Limb (tissue), 2 donors: ENCODE results near the gene ROGDI.
"Not testable (repeated sequence)": the region's sequence is repeated elsewhere in the genome, so short reads cannot be mapped to it uniquely, and the experiment has no call there.

Experiments
- DNase-seq, 2 donors: peaks; one replicate each; pipeline ENCODE4 v3.0.0-alpha.2; 2016; ENCODE audit errors: extremely low spot score in 2 of 2

The ROGDI gene

GRCh38 chr16:4792951-4793513 is 9.4 kb downstream of the ROGDI start:
- DNase-seq, result no peak

DNA sequence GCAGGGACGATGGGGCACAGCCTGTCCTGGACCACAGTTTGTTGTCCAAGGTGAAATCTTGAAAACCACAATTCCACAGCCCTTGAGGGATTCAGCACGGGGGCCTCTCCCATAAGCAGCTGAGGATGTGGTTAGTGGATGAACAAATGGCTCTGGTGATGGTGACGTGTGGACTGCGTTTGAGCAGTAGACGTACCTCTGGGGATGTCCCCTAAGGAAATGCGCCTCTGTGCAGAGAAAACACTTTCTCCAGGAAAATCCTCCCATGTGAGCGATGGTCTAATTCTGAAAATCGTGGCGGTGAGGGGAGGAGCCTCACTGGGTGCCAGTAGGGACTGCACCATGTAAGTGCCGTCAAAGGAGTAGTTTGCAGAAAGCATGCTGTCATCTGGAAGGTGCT is 11.6 kb downstream of the ROGDI start:
- DNase-seq, result no peak

- no peak for DNase-seq
These were observed 12.2 kb downstream of the ROGDI start for GRCh38 chr16:4790261-4790660.

DNA sequence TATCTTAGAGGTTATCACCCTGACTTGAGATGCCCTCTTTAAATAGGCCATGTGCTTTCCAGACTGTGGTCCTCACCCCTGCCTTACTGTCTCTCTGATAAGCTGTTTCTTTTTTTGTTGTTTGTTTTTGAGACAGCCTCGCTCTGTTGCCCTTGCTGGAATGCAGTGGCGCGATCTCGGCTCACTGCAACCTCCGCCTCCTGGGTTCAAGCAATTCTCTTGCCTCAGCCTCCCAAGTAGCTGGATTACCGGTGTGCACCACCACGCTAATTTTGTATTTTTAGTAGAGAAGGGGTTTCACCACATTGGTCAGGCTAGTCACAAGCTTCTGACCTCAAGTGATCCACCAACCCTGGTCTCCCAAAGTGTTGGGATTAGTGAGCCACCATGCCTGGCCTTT is 13.5 kb downstream of the ROGDI start:
- no peak for DNase-seq

DNA sequence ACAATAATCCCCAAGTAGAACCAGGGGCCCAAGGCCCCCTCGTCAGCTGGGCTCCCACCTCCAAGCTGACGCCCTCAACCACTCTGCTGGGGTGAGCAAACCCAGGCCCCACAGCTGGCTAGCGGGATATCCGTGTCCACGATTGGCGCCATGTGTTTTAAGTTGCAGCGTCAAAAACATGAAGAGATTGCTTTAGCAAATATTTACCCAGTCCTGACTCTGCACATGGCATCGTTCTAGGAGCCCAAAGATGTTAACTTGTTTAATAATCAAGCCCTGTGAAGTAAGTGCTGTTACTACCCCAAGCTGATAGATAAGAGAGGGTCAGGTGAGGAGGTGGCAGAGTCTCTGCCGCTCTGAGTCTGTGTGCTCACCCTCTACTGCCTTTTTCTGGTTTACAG is 13.9 kb downstream of the ROGDI start:
- DNase-seq, result no peak

DNA sequence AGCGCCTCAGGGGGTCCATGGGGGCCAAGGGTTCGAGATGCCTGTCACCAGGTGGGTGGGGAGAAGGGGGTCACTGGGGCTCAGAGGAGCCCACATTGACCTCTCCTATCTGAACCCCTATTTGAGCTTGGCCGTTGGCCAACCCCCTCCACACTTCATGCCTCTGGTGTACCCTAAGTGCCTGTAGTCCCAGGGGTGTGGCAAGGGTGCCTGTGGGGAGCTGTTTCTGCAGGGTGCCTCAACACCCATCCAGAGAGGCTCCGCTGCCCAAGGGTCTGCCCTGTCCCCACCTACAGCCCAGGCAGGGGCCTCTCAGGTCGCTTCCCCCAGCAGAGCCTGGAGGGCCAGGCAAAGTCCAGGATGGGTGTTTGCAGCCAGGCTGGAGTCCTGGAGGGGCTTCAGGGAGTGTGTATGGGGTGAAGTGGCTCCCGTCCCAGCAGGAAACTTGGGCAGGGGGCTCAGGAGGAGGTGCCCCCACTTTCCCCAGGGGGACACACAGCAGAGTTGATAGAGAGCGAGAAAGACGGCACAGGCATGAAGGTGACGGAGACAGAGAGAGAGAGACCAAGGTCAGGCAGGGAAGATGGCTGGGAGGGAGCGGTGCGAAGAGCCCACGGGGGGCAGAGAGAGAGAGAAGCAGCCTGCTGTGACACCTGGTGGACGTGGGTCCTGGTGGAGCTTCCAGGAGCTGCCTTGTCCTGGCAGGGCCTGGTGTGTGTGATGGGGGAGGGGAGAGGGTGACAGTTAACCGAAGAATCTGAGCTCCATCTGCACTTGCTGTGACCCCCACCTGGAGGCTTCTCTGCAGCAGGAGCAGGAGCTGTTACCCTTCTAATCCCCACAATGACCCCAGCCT is 14.6 kb downstream of the ROGDI start, which contains the start of gene SEPTIN12:
Gene SEPTIN12 (minus strand): TSS at position 719 of the 856 bp plus-strand sequence. CDS start 700 bp downstream, at position 19.
- DNase-seq, result no peak

- DNase-seq, result no peak
These were observed 15.4 kb downstream of the ROGDI start for GRCh38 chr16:4787068-4787467.

DNA sequence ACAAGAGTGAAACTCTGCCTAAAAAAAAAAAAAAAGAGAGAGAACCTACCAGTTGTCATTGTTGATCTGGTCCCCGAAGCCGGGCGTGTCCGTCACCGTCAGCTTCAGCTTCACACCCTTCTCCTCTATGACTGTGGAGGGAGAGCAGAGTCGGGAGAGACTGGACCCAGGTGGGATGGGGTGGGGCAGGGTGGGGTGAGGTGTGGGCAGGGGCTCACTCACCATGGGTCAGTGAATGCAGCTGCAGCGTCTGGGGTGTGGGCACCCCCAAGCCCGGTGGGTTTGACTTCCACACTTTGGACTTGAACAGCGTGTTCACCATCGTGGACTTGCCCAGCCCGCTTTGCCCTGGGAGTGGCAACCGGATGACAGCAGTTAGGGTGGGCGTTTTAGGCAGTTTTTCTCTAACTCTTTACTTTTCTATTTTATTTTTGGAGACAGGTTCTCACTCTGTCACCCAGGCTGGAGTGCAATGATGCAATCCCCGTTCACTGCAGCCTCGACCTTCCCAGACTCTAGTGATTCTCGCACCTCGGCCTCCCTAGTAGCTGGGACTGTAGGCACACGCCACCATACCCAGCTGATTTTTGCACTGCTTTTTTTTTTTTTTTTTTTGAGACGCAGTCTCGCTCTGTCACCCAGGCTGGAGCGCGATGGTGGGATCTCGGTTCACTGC is 16.5 kb downstream of the ROGDI start:
- no peak for DNase-seq

GRCh38 chr16:4784444-4784987 is 17.9 kb downstream of the ROGDI start:
- DNase-seq, result not testable (repeated sequence)

DNA sequence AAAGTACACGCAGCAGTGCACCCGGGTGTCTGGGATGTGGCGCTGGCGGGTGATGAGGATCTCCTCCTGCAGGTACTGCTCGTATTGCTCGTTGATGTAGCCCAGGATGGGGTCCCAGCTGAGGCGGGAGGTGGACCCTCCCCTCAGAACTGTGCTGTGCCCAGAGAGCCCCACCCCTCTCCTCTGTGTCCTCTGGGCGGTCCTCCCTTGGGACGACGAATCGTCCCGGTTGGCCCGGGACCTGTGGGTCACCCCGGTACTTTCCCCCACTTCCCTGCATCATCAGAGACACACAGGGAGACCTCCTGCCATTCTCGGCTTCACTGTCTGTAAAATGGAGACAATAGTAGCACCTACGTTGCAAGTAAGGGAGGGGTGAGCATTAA is 18.5 kb downstream of the ROGDI start:
- no peak for DNase-seq

- DNase-seq, result no peak
These were observed 19.0 kb downstream of the ROGDI start for GRCh38 chr16:4783251-4783950.

DNA sequence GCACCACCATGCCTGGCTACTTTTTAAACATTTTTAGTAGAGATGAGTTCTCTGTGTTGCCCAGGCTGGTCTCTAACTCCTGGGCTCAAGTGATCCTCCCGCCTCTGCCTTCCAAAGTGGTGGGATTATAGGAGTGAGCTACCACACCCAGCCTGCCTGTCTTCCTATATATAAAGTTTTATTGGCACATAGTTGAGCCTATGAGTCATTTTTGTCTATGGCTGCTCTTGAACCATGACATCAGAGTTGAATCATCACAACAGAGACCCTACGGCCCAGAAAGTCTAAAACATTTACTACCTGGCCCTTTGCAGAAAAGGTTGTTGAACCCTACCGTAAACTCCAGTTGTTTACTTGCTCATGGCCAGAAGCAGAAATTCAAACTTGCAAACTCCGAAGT is 22.2 kb downstream of the ROGDI start:
- no peak for DNase-seq

- no peak for DNase-seq
These were observed 24.4 kb downstream of the ROGDI start for GRCh38 chr16:4778050-4778392.

DNA sequence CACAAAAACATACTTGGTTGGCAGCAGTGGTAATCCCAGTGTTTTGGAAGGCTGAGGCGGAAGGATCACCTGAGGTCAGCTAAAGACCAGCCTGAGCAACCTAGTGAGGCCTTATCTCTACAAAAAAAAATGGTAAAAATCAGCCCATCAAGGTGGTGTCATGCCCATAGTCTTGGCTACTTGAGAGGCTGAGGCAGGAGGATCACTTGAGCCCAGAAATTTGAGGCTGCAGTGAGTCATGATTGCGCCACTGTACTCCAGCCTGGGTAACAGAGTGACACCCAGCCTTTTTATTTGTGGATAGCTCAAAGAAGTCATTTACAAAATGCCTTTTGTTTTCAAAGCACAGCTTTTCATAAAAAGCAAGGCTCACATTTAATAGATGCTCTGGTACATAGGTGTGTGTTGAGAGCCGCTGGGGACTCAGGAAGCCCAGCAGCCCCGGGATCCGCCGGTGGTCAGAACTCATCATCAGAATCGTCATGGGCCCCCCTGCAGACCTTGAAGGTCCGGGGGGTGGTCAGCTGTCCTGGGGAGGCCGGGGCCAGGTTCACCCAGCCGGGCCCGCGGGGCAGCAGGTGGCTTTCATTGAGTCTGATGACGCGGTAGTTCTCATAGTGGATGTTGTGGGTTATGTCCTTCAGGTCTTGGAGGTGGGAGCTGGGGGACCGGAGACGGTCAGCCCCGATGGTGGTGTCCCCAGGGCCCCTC is 24.9 kb downstream of the ROGDI start:
- DNase-seq, result no peak

DNA sequence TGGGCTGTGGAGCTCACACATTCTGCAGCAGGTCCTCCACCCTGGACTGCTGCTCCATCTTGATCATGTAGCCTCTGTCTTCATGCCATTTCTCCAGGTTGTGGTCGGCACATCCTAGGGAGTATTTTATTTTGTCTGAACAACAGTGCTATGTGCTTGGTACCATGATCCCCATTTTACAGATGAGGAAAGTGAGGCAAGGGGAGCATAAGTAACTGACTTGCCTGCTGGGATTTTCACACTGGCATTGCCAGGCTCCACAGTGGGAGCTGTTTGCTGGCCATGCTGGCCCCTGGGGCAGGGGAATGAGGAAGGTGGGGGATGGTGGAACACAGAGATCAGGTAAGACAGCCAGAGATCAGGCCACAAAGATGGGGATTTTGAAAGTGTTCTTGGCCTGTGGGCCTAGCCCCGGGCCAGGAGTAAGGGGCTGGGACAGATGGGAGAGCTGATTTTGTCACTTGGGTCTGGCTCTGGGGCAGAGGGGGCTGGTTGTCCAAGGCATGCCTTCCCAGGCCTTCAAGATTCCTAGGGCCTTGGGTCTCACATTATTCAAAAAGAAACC is 26.2 kb downstream of the ROGDI start:
- DNase-seq, result no peak

GRCh38 chr16:4775005-4775404 is 27.4 kb downstream of the ROGDI start:
- DNase-seq, result no peak

DNA sequence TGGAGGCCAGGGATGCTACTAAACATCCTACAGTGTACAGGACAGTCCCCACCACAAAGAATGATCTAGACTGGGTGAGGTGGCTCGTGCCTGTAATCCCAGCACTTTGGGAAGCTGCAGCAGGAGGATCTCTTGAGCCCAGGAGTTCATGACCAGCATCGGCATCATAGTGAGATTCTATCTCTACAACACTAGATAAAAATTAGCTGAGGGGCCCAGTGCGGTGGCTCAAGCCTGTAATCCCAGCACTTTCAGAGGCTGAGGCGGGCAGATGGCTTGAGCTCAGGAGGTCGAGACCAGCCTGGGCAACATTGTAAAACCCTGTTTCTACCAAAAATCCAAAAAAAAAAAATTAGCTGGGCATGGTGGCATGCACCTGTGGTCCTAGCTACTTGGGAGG is 30.1 kb downstream of the ROGDI start:
- DNase-seq, result no peak

- no peak for DNase-seq
These were observed 30.8 kb downstream of the ROGDI start for GRCh38 chr16:4771646-4772045.

DNA sequence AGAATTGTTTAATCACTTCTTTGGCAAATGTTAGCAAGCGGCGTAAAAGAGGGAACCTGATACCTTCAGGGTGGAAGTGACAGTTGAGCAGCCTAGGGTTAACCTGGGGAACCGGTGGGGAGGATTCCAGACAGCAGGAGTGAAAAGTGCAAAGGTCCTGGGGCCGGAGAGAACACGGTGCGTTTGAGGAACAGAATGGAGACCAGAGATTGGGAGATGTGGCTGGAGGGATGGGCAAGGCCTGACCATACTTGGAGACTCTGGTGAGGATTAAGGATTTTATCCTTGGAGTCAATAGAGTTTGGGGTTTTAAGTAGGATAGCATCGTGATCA is 33.2 kb downstream of the ROGDI start:
- DNase-seq, result no peak

DNA sequence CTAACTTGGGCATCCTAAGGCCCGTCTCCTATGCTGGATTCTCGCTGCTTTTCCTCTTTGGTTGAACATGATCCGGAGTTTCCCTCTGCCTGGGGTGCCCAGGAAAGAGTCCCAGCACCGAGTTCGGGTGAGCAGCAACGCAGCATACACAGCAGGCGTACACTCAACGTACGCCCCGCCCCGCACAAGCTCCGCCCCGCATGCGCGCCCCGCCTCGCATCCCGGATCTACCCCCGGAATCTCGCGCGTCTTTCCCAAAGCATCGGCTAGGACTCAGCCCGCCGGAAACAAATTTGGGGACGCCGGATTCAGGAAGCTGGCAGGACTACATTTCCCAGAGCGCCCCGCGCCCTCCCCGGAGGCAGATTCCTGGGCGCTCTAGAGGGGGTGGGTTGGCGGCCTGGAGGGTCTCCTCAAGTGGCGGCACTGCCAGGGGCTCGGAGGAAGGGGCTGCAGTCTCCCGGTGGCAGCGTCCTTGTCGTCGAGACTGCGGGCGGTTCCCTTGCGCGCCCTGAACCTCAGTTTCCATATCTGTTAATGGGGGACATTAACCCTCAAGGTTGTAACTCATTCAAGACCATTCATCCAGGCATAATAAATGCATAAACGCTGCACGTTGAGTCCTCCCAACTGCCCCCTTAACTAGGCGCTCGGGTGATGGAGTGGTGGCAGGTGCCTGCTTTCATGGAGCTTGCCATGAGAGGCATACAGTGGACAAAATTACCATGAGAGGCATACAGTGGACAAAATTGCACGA is 33.7 kb downstream of the ROGDI start:
- peak; percentile 97 for DNase-seq
